ENCODE results near the gene RGP1.

GRCh38 chr9:35746583-35746982, 2.5 kb upstream of the RGP1 start:
- no peak for TF ChIP-seq CTCF (IDR thresholded peaks at IDR 0.05 in 8 of 11, conservative IDR thresholded peaks at IDR 0.05 in 3 of 11)
- no peak for TF ChIP-seq POLR2AphosphoS5 (IDR thresholded peaks at IDR 0.05)
- TF ChIP-seq POLR2A (IDR thresholded peaks at IDR 0.05) = no peak
